A549 (cell line): ENCODE results near the gene SNAP29. TPM values are rescaled to one million over a fixed set of nuclear protein-coding genes. Genes with fewer than 3 reads are reported as not detected.

ENCODE experiments used
- ATAC-seq, 2 experiments: fragments of 200-7000 bp in 1 of 2; fragments of >200 bp in 1 of 2; cut with Nextera tagmentation in 1 of 2; cut with Tn5 transposase in 1 of 2; 3 replicates each; pipeline versions ENCODE4 v1.8.0 to v1.9.1; 2018 to 2020; ENCODE audit warnings: mild to moderate bottlenecking in 1 of 2, moderate library complexity in 1 of 2
- CTCF ChIA-PET: fragments of 300-600 bp; sonication (Branson Sonifier 250); formaldehyde crosslinking; extraction: SDS; loops from one replicate; lab custom pipeline; 2021; ENCODE audit warnings: antibody characterized with exemption, inconsistent platforms; lab: Yijun Ruan, JAX
- POLR2A ChIA-PET: fragments of 350-600 bp; formaldehyde crosslinking; extraction: SDS; loops from one replicate; lab custom pipeline; 2021; ENCODE audit warnings: antibody characterized with exemption, inconsistent platforms; lab: Yijun Ruan, JAX
- DNase-seq, 2 experiments: peaks; one replicate each; pipeline versions ENCODE4 v3.0.0 to v3.0.0-alpha.2; 2011 to 2016; ENCODE audit warnings: low read depth in 1 of 2, low spot score in 1 of 2
- FAIRE-seq: peaks from 2 replicates; lab custom pipeline; 2011; peaks lifted over from hg19 to GRCh38; lab: Jason Lieb, UNC
- H3K27ac ChIP-seq, 2 experiments: fragments of >200 bp; sonication (Bioruptor Twin); formaldehyde crosslinking; 3 replicates each; pipeline ENCODE4 v1.5.1; 2016 to 2017
- H3K4me1 ChIP-seq: fragments of >200 bp; sonication (Bioruptor Twin); formaldehyde crosslinking; 3 replicates; pipeline ENCODE4 v1.6.1; 2016
- H3K4me2 ChIP-seq: fragments of >200 bp; sonication (Bioruptor Twin); formaldehyde crosslinking; 3 replicates; pipeline ENCODE4 v1.6.1; 2016
- H3K4me3 ChIP-seq: fragments of >200 bp; sonication (Bioruptor Twin); formaldehyde crosslinking; 3 replicates; pipeline ENCODE4 v1.5.1; 2016
- H3K9me3 ChIP-seq: fragments of >200 bp; sonication (Bioruptor Twin); formaldehyde crosslinking; 3 replicates; pipeline ENCODE4 v1.6.1; 2016
- CEBPB ChIP-seq, 2 experiments: fragments of >200 bp in 1 of 2; sonication (Bioruptor Twin) in 1 of 2; formaldehyde crosslinking in 1 of 2; IDR thresholded peaks; 2 replicates each; pipeline ENCODE4 v1.6.1; 2012 to 2016
- EHF ChIP-seq: fragments of 250-450 bp; sonication (Bioruptor Pico); IDR thresholded peaks from 2 replicates; pipeline ENCODE4 v1.5.0; 2020; ENCODE audit warnings: mild to moderate bottlenecking
- EHMT2 ChIP-seq: fragments of 200-600 bp; sonication (generic); IDR thresholded peaks from 2 replicates; pipeline ENCODE4 v1.6.1; 2016; ENCODE audit warnings: antibody characterized with exemption, low read depth, mild to moderate bottlenecking, moderate library complexity
- EP300 ChIP-seq, 2 experiments: fragments of >200 bp; sonication (Bioruptor Twin); formaldehyde crosslinking; IDR thresholded peaks; 2 replicates in 1 of 2; 3 replicates in 1 of 2; pipeline ENCODE4 v1.6.1; 2016 to 2017
- HDAC2 ChIP-seq: fragments of 200-600 bp; sonication (generic); IDR thresholded peaks from 2 replicates; pipeline ENCODE4 v1.6.1; 2016
- HOXB13 ChIP-seq: fragments of 250-450 bp; sonication (Bioruptor Pico); IDR thresholded peaks from 2 replicates; pipeline ENCODE4 v1.5.0; 2020; ENCODE audit warnings: low read depth, mild to moderate bottlenecking, moderate library complexity
- JUN ChIP-seq, 2 experiments: fragments of >200 bp; sonication (Bioruptor Twin); formaldehyde crosslinking; IDR thresholded peaks; 2 replicates in 1 of 2; 3 replicates in 1 of 2; pipeline ENCODE4 v1.6.1; 2016 to 2017
- KDM5A ChIP-seq: fragments of 200-600 bp; sonication (generic); IDR thresholded peaks from 2 replicates; pipeline ENCODE4 v1.6.1; 2016; ENCODE audit warnings: antibody characterized with exemption, mild to moderate bottlenecking
- MAFK ChIP-seq: fragments of 450-650 bp; IDR thresholded peaks from 2 replicates; pipeline ENCODE4 v1.6.1; 2014; ENCODE audit not compliant: partially characterized antibody
- MAZ ChIP-seq: fragments of 150-350 bp; IDR thresholded peaks from 2 replicates; pipeline ENCODE4 v1.6.1; 2014; ENCODE audit warnings: antibody characterized with exemption, low read depth, low read length, borderline replicate concordance
- NFE2L2 ChIP-seq: fragments of 150-350 bp; conservative IDR thresholded peaks from 2 replicates; pipeline ENCODE4 v1.6.1; 2014; ENCODE audit warnings: low read length
- PHF8 ChIP-seq: fragments of 200-600 bp; sonication (generic); IDR thresholded peaks from 2 replicates; pipeline ENCODE4 v1.6.1; 2016; ENCODE audit warnings: low read depth, mild to moderate bottlenecking, antibody characterized with exemption, moderate library complexity, borderline replicate concordance
- POLR2AphosphoS2 ChIP-seq: conservative IDR thresholded peaks from 2 replicates; pipeline ENCODE4 v1.6.1; 2012; ENCODE audit warnings: low read length, improper control_type of control experiment, inconsistent platforms
- SMC3 ChIP-seq: fragments of >200 bp; sonication (Bioruptor Twin); formaldehyde crosslinking; IDR thresholded peaks from 3 replicates; pipeline ENCODE4 v1.6.1; 2018; ENCODE audit warnings: inconsistent platforms
- SREBF2 ChIP-seq: fragments of 450-650 bp; IDR thresholded peaks from 2 replicates; pipeline ENCODE4 v1.6.1; 2014; ENCODE audit warnings: mild to moderate bottlenecking, moderate library complexity
- ZC3H11A ChIP-seq: fragments of 450-650 bp; IDR thresholded peaks from 2 replicates; pipeline ENCODE4 v1.6.1; 2014; ENCODE audit warnings: antibody characterized with exemption, mild to moderate bottlenecking
- ZFP36 ChIP-seq: fragments of 450-650 bp; IDR thresholded peaks from 2 replicates; pipeline ENCODE4 v1.6.1; 2014; ENCODE audit warnings: borderline replicate concordance; ENCODE audit not compliant: partially characterized antibody
- ZNF302 ChIP-seq: fragments of 250-450 bp; sonication (Bioruptor Pico); IDR thresholded peaks from 2 replicates; pipeline ENCODE4 v1.9.0; 2021; ENCODE audit warnings: inconsistent platforms, mild to moderate bottlenecking, moderate library complexity
- WGBS: methylation state at CpG from one replicate; pipeline ENCODE4 v1.1.6; 2017; ENCODE audit errors: missing lambda C conversion rate; 5-methylcytosine and 5-hydroxymethylcytosine counted together
- polyA plus RNA-seq, 4 experiments: library from polyadenylated mRNA; depleted of rRNA in 3 of 4; stranded (reverse); fragments of >200 nt; fragmentation: RNase III in 1 of 4; extraction: RNeasy Plus Mini Kit Qiagen cat#74134 plus additional on column Dnase treatment in 1 of 4; gene quantifications; 2 replicates in 3 of 4; 3 replicates in 1 of 4; pipeline ENCODE4 v1.2.3, GENCODE V29; 2011 to 2017
- TF ChIP-seq, protein P1 (sequence below): fragments of 250-450 bp; sonication (Bioruptor Pico); IDR thresholded peaks from 2 replicates; pipeline ENCODE4 v1.5.0; 2020; ENCODE audit warnings: low read depth, mild to moderate bottlenecking, moderate library complexity
- TF ChIP-seq, protein P2 (sequence below): fragments of 250-450 bp; sonication (Bioruptor Pico); IDR thresholded peaks from 2 replicates; pipeline ENCODE4 v1.5.0; 2021; ENCODE audit warnings: mild to moderate bottlenecking, moderate library complexity, borderline replicate concordance
- TF ChIP-seq, protein P3 (sequence below): fragments of >200 bp; sonication (Bioruptor Twin); formaldehyde crosslinking; IDR thresholded peaks from 2 replicates; pipeline ENCODE4 v1.6.1; 2016

SNAP29 gene
- polyA plus RNA-seq, 2 of the 4 experiments (the other 2 are of a cell fraction): 14.2 to 20.1 TPM

- ATAC-seq: no peak
- no peak for DNase-seq
- ChIA-PET POLR2A (no interaction called here), CTCF (interaction anchor here (1.0 to 6.5 kb wide), 3 partner anchors 12 to 69 kb away, joined by 3 to 35 read pairs (median 3); no protein-coding TSS in a partner anchor)
- H3K9me3 ChIP-seq: no peaks in the 10 kb centered on the region
- no peak overlapping the region for H3K4me2 ChIP-seq
- no peak overlapping the region for H3K4me3 ChIP-seq
- no peaks in the 10 kb centered on the region for H3K4me1 ChIP-seq
- no peak overlapping the region for H3K27ac ChIP-seq
- FAIRE-seq: no peak
- 80% methylated on average over 3 of the region's 3 CpGs for WGBS
- TF ChIP-seq, protein P1, sequence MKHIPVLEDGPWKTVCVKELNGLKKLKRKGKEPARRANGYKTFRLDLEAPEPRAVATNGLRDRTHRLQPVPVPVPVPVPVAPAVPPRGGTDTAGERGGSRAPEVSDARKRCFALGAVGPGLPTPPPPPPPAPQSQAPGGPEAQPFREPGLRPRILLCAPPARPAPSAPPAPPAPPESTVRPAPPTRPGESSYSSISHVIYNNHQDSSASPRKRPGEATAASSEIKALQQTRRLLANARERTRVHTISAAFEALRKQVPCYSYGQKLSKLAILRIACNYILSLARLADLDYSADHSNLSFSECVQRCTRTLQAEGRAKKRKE (CRISPR knock-in tag): no peak
Observed at GRCh38 chr22:20873214-20873613, 14.4 kb downstream of the SNAP29 start.

DNA sequence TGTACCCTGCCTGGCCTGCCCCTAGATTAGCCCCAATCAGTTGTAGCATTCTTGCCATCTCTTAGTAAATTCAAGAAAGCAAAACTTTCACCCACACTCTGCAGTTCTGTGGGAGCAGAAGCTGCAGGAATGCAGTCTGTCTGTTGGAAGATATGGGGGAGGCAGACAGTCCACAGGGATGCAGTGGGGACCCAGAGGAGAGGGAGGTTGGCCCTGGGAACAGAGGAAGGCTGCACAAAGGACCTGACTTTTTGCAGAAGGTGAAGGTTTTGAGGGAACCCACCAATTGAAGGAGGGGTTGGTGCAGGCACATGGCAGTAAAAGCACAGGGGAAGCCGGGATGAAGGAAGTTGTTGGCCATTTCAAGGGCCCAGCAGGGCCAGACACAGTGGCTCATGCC, 16.5 kb downstream of the SNAP29 start:
- FAIRE-seq (no peak), DNase-seq (no peak)
- CTCF ChIA-PET: interaction anchor here (6.5 kb wide), 1 partner anchor 10 kb away, joined by 35 read pairs; no protein-coding TSS in a partner anchor

DNA sequence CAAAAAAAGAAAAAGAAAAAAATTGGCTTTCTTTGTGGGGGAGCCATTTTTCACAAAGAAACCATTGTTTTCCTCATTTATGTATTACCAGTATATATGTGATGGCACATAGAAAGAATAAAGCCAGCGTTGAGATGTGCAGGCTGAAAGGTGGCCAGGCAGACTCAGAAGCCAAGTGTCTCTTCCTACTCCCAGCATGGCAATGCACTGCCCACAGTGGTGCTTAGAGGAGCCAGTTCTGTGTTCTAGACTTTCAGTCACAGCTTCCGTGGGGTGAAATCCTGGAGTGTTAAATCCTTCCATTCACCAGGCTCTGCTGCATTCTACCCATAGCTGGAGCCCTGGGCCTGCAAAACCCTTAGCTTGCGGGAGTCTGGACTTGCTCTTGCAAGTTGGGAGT, 18.9 kb downstream of the SNAP29 start:
- ATAC-seq (no peak), FAIRE-seq (no peak), DNase-seq (no peak)
- TF ChIP-seq EHF (CRISPR knock-in tag): no peak
- TF ChIP-seq ZNF302: no peak
- TF ChIP-seq, protein P2, sequence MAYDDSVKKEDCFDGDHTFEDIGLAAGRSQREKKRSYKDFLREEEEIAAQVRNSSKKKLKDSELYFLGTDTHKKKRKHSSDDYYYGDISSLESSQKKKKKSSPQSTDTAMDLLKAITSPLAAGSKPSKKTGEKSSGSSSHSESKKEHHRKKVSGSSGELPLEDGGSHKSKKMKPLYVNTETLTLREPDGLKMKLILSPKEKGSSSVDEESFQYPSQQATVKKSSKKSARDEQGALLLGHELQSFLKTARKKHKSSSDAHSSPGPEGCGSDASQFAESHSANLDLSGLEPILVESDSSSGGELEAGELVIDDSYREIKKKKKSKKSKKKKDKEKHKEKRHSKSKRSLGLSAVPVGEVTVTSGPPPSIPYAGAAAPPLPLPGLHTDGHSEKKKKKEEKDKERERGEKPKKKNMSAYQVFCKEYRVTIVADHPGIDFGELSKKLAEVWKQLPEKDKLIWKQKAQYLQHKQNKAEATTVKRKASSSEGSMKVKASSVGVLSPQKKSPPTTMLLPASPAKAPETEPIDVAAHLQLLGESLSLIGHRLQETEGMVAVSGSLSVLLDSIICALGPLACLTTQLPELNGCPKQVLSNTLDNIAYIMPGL (CRISPR knock-in tag): no peak
- TF ChIP-seq POLR2AphosphoS2: no peak
- no peak for TF ChIP-seq PHF8
- TF ChIP-seq JUN (IDR thresholded peaks at IDR 0.05): no peak
- no peak overlapping the region for H3K4me3 ChIP-seq
- ChIA-PET POLR2A (no interaction called here), CTCF (interaction anchor here (0.8 to 6.5 kb wide), 2 partner anchors 8 to 19 kb away, joined by 3 to 35 read pairs; partner anchors contain the start of genes PI4KA and SNAP29)
- 96% methylated on average over 3 of the region's 3 CpGs for WGBS
- H3K4me2 ChIP-seq: no peak overlapping the region
- no peak overlapping the region for H3K27ac ChIP-seq
- no peaks in the 10 kb centered on the region for H3K9me3 ChIP-seq
- H3K4me1 ChIP-seq: no peaks in the 10 kb centered on the region

More for the DNA sequence above, 16.5 kb downstream of the SNAP29 start:
- Histone ChIP-seq H3K4me1 (no peaks in the 10 kb centered on the region), H3K27ac (no peak overlapping the region), H3K4me3 (no peak overlapping the region), H3K4me2 (no peak overlapping the region), H3K9me3 (no peaks in the 10 kb centered on the region)
- POLR2A ChIA-PET: no interaction called here
- 75% methylated on average over 1 of the region's 1 CpG for WGBS
- TF ChIP-seq CEBPB (IDR thresholded peaks at IDR 0.05): no peak
- TF ChIP-seq, protein P2 (CRISPR knock-in tag): no peak
- no peak for TF ChIP-seq MAFK
- TF ChIP-seq NFE2L2: no peak
- TF ChIP-seq POLR2AphosphoS2: no peak
- no peak for TF ChIP-seq EP300 (IDR thresholded peaks at IDR 0.05)
- ATAC-seq: no peak

DNA sequence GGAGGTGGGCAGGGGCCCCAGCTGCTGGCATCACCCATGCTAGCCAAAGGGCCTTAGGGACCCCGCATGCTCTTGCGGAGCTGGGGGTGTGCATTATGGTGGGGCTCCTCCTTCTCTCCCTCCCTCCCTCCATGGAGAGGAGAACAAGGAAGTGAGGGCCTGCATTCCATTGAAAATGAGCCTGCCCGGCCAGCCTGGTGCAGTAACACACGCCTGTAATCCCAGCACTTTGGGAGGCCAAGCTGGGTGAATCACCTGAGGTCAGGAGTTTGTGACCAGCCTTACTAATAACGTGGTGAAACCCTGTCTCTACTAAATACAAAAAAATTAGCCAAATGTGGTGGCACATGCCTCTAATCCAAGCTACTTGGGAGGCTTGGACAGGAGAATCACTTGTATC, 22.4 kb downstream of the SNAP29 start:
- CTCF ChIA-PET: interaction anchor here (2.1 to 2.3 kb wide), 2 partner anchors 77 to 83 kb away, joined by 4 to 6 read pairs; no protein-coding TSS in a partner anchor
- no peak overlapping the region for H3K27ac ChIP-seq
- DNase-seq: no peak
- H3K4me1 ChIP-seq: peaks cover 6% of the 10 kb centered on the region
- WGBS: 43% methylated on average over 3 of the region's 5 CpGs
- no peak overlapping the region for H3K4me3 ChIP-seq
- no peak for ATAC-seq
- TF ChIP-seq, protein P2 (CRISPR knock-in tag): no peak
- TF ChIP-seq HDAC2: no peak
- TF ChIP-seq KDM5A: no peak
- no peak for TF ChIP-seq ZFP36
- TF ChIP-seq SMC3: no peak
- TF ChIP-seq ZC3H11A: no peak
- TF ChIP-seq MAZ: no peak
- TF ChIP-seq, protein P3, sequence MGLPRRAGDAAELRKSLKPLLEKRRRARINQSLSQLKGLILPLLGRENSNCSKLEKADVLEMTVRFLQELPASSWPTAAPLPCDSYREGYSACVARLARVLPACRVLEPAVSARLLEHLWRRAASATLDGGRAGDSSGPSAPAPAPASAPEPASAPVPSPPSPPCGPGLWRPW: no peak
- no peak for TF ChIP-seq NFE2L2
- no peak for TF ChIP-seq SREBF2
- TF ChIP-seq HOXB13: no peak
- TF ChIP-seq EHMT2: no peak
- POLR2A ChIA-PET: no interaction called here
- H3K4me2 ChIP-seq: no peak overlapping the region
- H3K9me3 ChIP-seq: no peaks in the 10 kb centered on the region
- FAIRE-seq: no peak
